Mesendoderm (in vitro differentiated cells): ENCODE measurements around the gene SPRR2D. TPM values are rescaled to one million over a fixed set of nuclear protein-coding genes. Genes with fewer than 3 reads are reported as not detected.

ENCODE experiments used
- DNase-seq: peaks from one replicate; pipeline ENCODE4 v3.0.0; 2013
- H2AK5ac ChIP-seq: 2 replicates; pipeline ENCODE4 v1.6.1; 2013; ENCODE audit warnings: low read length, inconsistent platforms
- H2BK120ac ChIP-seq: 2 replicates; pipeline ENCODE4 v1.6.1; 2013; ENCODE audit warnings: low read depth, mild to moderate bottlenecking, low read length, moderate library complexity, mixed read lengths
- H2BK15ac ChIP-seq: replicated peaks from 2 replicates; pipeline ENCODE4 v1.6.1; 2013; ENCODE audit warnings: low read depth, mild to moderate bottlenecking, moderate library complexity
- H2BK5ac ChIP-seq: 2 replicates; pipeline ENCODE4 v1.6.1; 2013; ENCODE audit warnings: low read length, inconsistent platforms
- H3K18ac ChIP-seq: 2 replicates; pipeline ENCODE4 v1.6.1; 2013; ENCODE audit warnings: mild to moderate bottlenecking, low read length, mixed read lengths
- H3K23ac ChIP-seq: one replicate; pipeline ENCODE4 v1.6.1; 2013; ENCODE audit warnings: low read length
- H3K27ac ChIP-seq: 2 replicates; pipeline ENCODE4 v1.5.1; 2013; ENCODE audit warnings: low read depth, mild to moderate bottlenecking, inconsistent platforms, low read length, moderate library complexity
- H3K27me3 ChIP-seq: 2 replicates; pipeline ENCODE4 v1.6.1; 2013; ENCODE audit warnings: low read length, control low read depth, mild to moderate bottlenecking, inconsistent platforms; ENCODE audit not compliant: insufficient read depth, poor library complexity
- H3K36me3 ChIP-seq: 2 replicates; pipeline ENCODE4 v1.6.1; 2013; ENCODE audit warnings: low read length, inconsistent platforms; ENCODE audit not compliant: control insufficient read depth, insufficient read depth
- H3K4ac ChIP-seq: one replicate; pipeline ENCODE4 v1.6.1; 2013; ENCODE audit warnings: low read depth, mild to moderate bottlenecking, low read length, moderate library complexity
- H3K4me1 ChIP-seq: 2 replicates; pipeline ENCODE4 v1.6.1; 2013; ENCODE audit warnings: low read depth, low read length, inconsistent platforms; ENCODE audit not compliant: control insufficient read depth
- H3K4me2 ChIP-seq: 2 replicates; pipeline ENCODE4 v1.6.1; 2013; ENCODE audit warnings: low read length
- H3K4me3 ChIP-seq: 2 replicates; pipeline ENCODE4 v1.5.1; 2013; ENCODE audit warnings: mild to moderate bottlenecking, low read length
- H3K56ac ChIP-seq: one replicate; pipeline ENCODE4 v1.6.1; 2013; ENCODE audit warnings: low read length
- H3K79me1 ChIP-seq: 2 replicates; pipeline ENCODE4 v1.6.1; 2013; ENCODE audit warnings: low read length, inconsistent platforms
- H3K79me2 ChIP-seq: 2 replicates; pipeline ENCODE4 v1.6.1; 2013; ENCODE audit warnings: mild to moderate bottlenecking, low read length; ENCODE audit not compliant: control insufficient read depth, insufficient read depth
- H3K9ac ChIP-seq: 2 replicates; pipeline ENCODE4 v1.6.1; 2013; ENCODE audit warnings: low read length, inconsistent platforms
- H4K5ac ChIP-seq: one replicate; pipeline ENCODE4 v1.6.1; 2013; ENCODE audit warnings: low read length
- H4K8ac ChIP-seq: one replicate; pipeline ENCODE4 v1.6.1; 2013; ENCODE audit warnings: low read depth, mild to moderate bottlenecking, control low read depth, low read length, moderate library complexity
- WGBS: extraction: QIAGEN DNeasy Blood & Tissue Kit; methylation state at CpG from one replicate; pipeline ENCODE4 v1.1.7; 2013; ENCODE audit warnings: low lambda C conversion rate, missing lambda C conversion rate; ENCODE audit not compliant: insufficient coverage; ENCODE audit errors: extremely low coverage; 5-methylcytosine and 5-hydroxymethylcytosine counted together
- polyA plus RNA-seq, 2 experiments: library from polyadenylated mRNA; stranded (reverse); fragments of 200-250 nt; gene quantifications; one replicate each; pipeline ENCODE4 v1.2.3, GENCODE V29; 2013

The SPRR2D gene
- polyA plus RNA-seq (2013, experiment 1 of 2) = not detected
- not detected for polyA plus RNA-seq (2013, experiment 2 of 2)

DNA sequence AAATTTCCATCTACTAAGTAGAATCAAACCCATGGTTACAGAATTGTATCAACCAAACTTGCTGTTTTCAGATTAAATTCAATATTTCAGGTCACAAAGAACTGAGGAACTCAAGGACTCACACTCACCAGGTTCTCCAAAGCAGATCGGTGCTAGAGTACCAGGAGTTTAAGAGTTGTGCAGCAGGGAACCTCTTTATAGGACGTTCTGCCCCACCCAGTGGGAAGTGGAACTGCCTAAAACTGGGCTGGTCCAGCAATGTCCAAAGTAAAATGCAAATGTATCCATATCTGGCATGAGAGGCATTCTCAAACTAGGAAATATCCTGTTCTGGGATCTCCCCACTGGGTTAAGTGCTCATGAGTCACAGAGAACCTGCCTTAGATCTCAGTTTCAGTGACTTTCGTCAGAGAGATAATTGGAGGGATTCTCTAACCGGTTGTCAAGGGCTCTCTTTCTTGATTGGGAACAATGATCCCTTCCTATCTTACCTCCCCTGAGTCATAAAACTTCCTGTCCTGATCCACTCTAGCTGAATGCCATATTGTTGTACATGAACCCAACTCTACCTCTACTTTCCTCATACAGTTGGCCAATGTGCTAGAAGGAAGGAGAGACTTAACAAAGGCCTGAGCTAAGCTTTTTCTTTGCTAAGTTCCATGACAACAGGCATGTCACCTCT is at the start of gene SPRR2D:
SPRR2D (minus strand) TSS at position 171 of the 682 bp plus-strand sequence. CDS start 774 bp downstream, outside the sequence.
- Histone ChIP-seq H3K9ac (no peak within 1 kb of the TSS), H3K79me1 (no peaks in the 10 kb centered on the region), H3K4ac (no peak within 1 kb of the TSS), H3K79me2 (no peaks in the 10 kb centered on the region), H3K4me1 (no peaks in the 10 kb centered on the region), H2BK15ac (no peak within 1 kb of the TSS), H3K4me2 (no peak within 1 kb of the TSS), H3K36me3 (no peaks in the 10 kb centered on the region), H2BK120ac (no peak within 1 kb of the TSS), H2BK5ac (no peak within 1 kb of the TSS), H4K8ac (no peak within 1 kb of the TSS), H3K23ac (no peak within 1 kb of the TSS), H3K27ac (peak within 1 kb of the TSS; percentile 20), H2AK5ac (no peak within 1 kb of the TSS), H3K27me3 (no peaks in the 10 kb centered on the region), H4K5ac (no peak within 1 kb of the TSS), H3K56ac (no peak within 1 kb of the TSS), H3K4me3 (no peak within 1 kb of the TSS), H3K18ac (no peak within 1 kb of the TSS)
- no CpG with 5 or more reads among the region's 4 CpGs for WGBS
- no peak for DNase-seq

GRCh38 chr1:153087652-153088051 is 46.7 kb upstream of the SPRR2D start:
- WGBS = no CpG with 5 or more reads among the region's 1 CpG
- Histone ChIP-seq H3K56ac (no peak overlapping the region), H3K4ac (no peak overlapping the region), H2BK5ac (no peak overlapping the region), H4K8ac (no peak overlapping the region), H3K4me2 (no peak overlapping the region), H3K18ac (no peak overlapping the region), H2BK15ac (no peak overlapping the region), H3K4me1 (no peaks in the 10 kb centered on the region), H3K4me3 (no peak overlapping the region), H3K9ac (no peak overlapping the region), H3K27ac (no peak overlapping the region), H2BK120ac (no peak overlapping the region), H3K36me3 (no peaks in the 10 kb centered on the region), H3K27me3 (no peaks in the 10 kb centered on the region), H2AK5ac (no peak overlapping the region), H4K5ac (no peak overlapping the region), H3K23ac (no peak overlapping the region), H3K79me2 (no peaks in the 10 kb centered on the region), H3K79me1 (no peaks in the 10 kb centered on the region)
- DNase-seq = no peak

GRCh38 chr1:153081736-153082135 is 40.8 kb upstream of the SPRR2D start:
- DNase-seq = no peak
- Histone ChIP-seq H2BK15ac (no peak overlapping the region), H3K36me3 (no peaks in the 10 kb centered on the region), H4K5ac (no peak overlapping the region), H3K23ac (no peak overlapping the region), H3K4me1 (no peaks in the 10 kb centered on the region), H2AK5ac (no peak overlapping the region), H4K8ac (no peak overlapping the region), H3K4me2 (no peak overlapping the region), H3K18ac (no peak overlapping the region), H3K9ac (no peak overlapping the region), H3K27ac (no peak overlapping the region), H3K4ac (no peak overlapping the region), H3K27me3 (no peaks in the 10 kb centered on the region), H3K4me3 (no peak overlapping the region), H3K79me2 (no peaks in the 10 kb centered on the region), H2BK120ac (no peak overlapping the region), H2BK5ac (no peak overlapping the region), H3K79me1 (no peaks in the 10 kb centered on the region), H3K56ac (no peak overlapping the region)
- WGBS = no CpG with 5 or more reads among the region's 3 CpGs

DNA sequence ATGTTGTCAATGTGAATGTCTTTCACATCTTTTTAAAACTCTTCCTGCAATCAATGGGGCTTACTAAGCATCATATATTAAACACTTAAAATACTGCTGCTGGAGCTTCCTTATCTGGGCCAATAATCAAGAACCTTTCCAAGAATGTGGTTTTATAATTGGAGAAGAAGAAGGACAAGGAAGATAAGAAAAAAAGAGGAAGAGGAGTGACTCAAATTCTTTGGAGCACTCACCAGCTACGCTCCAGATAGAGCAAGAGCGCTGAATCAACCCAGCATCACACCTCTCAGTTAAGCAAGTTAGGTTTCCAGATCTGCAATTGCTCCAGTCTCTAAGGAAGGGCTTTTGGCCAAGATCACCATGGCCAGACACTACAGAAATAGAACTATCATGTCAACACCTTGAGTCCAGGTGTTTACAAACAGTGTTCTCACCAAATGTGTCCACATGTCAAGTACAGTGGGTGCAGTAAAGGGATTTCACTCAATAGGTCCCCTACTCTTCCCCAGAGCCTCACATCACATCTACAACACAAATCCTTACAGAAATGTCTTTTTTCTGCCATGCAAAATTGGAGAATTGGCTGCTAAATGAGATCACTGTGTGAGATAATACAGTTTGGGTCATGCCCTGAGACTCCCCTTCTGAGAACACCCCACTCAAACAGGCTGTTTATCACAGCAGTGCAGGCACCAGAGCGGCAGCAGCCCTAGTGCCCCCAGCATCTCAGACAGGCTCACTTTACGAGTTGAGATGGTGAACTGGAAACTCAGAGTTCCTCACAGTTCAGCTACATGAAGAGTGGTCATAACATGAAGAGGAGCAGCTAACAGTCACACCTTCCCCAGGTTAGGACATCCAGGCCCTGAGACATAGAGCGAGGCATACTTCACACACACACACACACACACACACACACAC is 32.1 kb upstream of the SPRR2D start:
- H2BK5ac ChIP-seq = no peak overlapping the region
- H3K36me3 ChIP-seq = no peaks in the 10 kb centered on the region
- H3K23ac ChIP-seq = no peak overlapping the region
- no peaks in the 10 kb centered on the region for H3K79me2 ChIP-seq
- no peak overlapping the region for H3K4me2 ChIP-seq
- no peak overlapping the region for H3K4me3 ChIP-seq
- H3K9ac ChIP-seq = no peak overlapping the region
- no peak overlapping the region for H2AK5ac ChIP-seq
- no peaks in the 10 kb centered on the region for H3K79me1 ChIP-seq
- no peak for DNase-seq
- no peak overlapping the region for H3K4ac ChIP-seq
- no CpG with 5 or more reads among the region's 5 CpGs for WGBS
- no peak overlapping the region for H2BK120ac ChIP-seq
- no peak overlapping the region for H3K56ac ChIP-seq
- no peak overlapping the region for H3K27ac ChIP-seq
- no peak overlapping the region for H2BK15ac ChIP-seq
- no peaks in the 10 kb centered on the region for H3K4me1 ChIP-seq
- H4K5ac ChIP-seq = no peak overlapping the region
- H3K27me3 ChIP-seq = no peaks in the 10 kb centered on the region
- H4K8ac ChIP-seq = no peak overlapping the region
- H3K18ac ChIP-seq = no peak overlapping the region

DNA sequence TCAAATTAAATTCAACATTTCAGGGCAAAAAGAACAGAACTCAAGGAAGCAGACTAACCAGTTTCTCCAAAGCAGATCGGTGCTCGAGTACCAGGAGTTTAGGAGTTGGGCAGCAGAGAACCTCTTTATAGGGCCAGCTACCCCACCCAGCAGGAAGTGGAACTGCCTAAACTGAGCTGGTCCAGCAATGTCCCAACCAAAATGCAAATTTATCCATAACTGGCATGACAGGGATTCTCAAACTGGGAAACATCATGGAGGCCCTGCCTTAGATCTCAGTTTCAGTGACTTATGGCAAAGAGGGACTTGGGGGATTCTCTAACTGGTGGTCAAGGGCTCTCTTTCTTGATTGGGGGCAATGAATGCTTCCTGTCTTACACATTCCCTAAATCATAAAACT is 30.6 kb upstream of the SPRR2D start, which contains the start of gene SPRR2B:
SPRR2B (minus strand) TSS at position 101 of the 400 bp plus-strand sequence. CDS start 772 bp downstream, outside the sequence.
- no CpG with 5 or more reads among the region's 2 CpGs for WGBS
- H2BK120ac ChIP-seq = no peak within 1 kb of the TSS

More for the DNA sequence above, 30.6 kb upstream of the SPRR2D start, which contains the start of gene SPRR2B:
- Histone ChIP-seq H3K79me1 (no peaks in the 10 kb centered on the region), H2BK5ac (no peak within 1 kb of the TSS), H3K4me2 (no peak within 1 kb of the TSS), H3K27me3 (no peaks in the 10 kb centered on the region), H2BK15ac (no peak within 1 kb of the TSS), H3K56ac (no peak within 1 kb of the TSS), H4K8ac (no peak within 1 kb of the TSS), H3K27ac (no peak within 1 kb of the TSS), H3K9ac (no peak within 1 kb of the TSS), H3K36me3 (no peaks in the 10 kb centered on the region), H3K79me2 (no peaks in the 10 kb centered on the region), H3K23ac (no peak within 1 kb of the TSS), H3K18ac (no peak within 1 kb of the TSS), H3K4ac (no peak within 1 kb of the TSS), H4K5ac (no peak within 1 kb of the TSS), H2AK5ac (no peak within 1 kb of the TSS), H3K4me3 (no peak within 1 kb of the TSS), H3K4me1 (no peaks in the 10 kb centered on the region)
- no peak for DNase-seq
